Urothelium cell line (cell line): ENCODE data around the gene PPP2R5C.

Experiments used
- DNase-seq: peaks from one replicate; pipeline ENCODE4 v3.0.0; 2011; ENCODE audit warnings: low spot score, mixed read lengths
- FAIRE-seq: peaks from 2 replicates; lab custom pipeline; 2011; peaks lifted over from hg19 to GRCh38; lab: Jason Lieb, UNC

The PPP2R5C gene

GRCh38 chr14:101810897-101811621 lies 49.5 kb downstream of the PPP2R5C start:
- FAIRE-seq: no peak
- no peak for DNase-seq

DNA sequence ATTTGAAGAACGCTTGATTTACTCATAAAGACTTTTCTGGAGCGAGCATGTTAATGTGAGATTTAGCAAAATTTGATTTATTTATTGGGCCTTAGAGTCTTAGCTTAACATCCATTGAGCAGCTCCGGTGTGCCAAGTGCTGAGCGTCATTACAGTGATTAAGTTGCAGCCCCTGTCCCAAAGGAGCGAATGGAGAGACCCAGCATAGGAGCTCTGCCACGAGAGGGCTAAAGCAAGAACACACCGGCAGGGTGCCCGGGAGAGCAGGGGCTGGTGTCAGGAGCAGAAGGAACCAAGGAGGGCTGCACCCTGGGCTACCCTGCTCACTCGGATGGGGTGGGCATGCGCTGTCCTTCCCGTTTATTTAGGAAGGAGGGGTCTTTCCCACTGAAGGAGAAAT lies 50.6 kb downstream of the PPP2R5C start:
- FAIRE-seq: no peak
- no peak for DNase-seq

DNA sequence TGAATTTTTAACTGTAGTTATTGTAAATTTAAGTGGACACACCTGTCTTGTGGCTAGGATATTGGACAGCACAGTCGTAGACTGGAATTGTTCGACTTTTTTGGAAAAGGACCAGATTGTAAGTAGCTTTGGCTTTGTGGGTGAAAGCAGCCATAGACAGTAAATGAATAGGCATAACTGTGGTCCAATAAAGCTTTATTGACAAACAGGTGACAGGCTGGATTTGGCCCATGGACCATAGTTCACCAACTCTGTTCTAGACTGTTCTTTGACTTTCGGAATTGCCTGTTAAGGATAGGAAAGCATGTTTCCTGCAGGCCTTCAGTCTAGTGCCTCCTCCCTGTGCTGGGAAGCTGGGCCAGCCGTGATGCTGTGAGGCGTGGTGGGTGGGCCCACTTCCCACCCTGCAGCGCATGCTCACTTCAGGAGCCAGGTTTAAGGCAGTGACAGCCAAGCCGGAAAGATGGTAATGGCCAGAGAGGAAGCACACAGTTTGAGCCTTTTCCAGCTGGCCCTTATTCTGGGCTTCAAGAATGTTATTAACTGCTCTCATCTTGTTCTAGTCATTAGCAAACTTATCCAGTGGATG lies 51.8 kb downstream of the PPP2R5C start:
- FAIRE-seq (no peak), DNase-seq (no peak)

- FAIRE-seq (no peak), DNase-seq (no peak)
Observed at GRCh38 chr14:101813833-101814232, 52.3 kb downstream of the PPP2R5C start.

- FAIRE-seq (no peak), DNase-seq (no peak)
Observed at GRCh38 chr14:101814934-101815333, 53.4 kb downstream of the PPP2R5C start.

DNA sequence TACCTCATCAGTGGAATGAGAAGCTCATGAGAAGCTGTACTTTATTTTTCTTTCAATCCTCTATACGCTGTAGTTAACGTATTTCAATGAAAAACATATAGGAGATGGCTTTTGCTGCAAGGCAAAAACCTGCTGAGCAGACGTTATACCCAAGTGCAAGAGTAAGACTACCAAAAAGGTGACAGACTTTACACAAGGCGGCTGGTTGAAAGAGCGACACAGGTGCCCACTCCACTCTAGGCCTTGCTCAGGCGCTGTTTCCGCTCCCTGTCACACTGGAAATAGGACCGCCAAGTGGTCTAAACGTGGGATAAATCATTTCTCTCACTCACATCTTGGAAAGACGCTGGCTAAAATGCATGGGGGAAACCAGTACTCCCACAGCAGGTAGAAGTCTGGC lies 54.5 kb downstream of the PPP2R5C start:
- no peak for DNase-seq
- FAIRE-seq: no peak

DNA sequence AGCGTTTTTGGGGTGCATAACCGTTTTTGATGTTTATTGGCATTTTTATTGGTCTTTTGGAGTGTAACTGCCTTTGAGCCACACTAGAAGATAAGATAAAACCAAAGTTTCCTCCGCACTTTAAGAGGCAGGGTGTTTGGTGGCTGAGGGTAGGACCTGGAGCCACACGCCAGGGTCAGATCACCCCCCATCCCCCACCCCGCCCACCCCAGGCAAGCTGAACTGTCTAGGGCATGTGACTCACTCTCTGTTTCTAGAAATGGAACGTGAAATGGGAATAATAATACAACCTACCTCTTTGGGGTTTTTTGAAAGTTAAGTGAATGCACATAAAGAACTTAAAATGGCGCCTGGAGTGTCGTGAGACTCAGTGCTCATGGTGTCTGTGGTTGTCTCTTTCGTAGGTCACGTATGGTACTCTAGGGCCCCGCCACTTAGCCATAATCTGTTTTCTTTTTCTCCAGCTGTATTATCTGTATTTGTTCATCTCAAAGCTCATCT lies 56.0 kb downstream of the PPP2R5C start:
- FAIRE-seq: no peak
- DNase-seq: no peak

DNA sequence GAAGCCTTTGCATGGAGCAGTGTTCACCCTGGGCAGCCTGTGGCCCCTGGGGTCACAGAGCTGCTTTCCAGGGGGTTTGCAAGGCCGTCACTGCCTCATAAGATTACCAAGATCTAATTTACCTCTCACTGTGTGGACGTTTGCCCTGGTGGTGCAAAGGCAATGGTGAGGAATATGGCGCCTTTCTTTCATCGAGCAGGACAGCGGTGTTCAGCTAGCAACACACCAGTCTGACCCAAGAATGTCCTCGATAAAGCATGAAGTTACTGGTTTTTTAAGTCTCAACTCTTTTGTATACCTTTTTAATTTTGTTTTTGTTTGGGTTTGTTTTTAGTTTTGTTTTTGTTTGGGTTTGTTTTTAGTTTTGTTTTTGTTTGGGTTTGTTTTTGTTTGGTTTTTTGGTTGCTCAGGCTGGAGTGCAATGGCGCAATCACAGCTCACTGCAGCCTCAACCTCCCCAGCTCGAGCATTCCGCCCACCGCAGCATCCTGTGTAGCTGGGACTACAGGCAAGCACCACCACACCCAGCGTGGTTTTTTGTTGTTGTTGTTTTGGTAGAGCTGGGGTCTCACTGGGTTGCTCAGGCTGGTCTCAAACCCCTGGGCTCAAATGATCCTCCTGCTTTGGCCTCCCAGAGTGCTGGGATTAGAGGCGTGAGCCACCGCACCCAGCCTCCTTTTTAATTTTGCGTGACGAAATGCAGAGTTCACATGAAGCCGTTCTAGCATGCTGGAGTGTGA lies 57.9 kb downstream of the PPP2R5C start:
- FAIRE-seq (no peak), DNase-seq (no peak)

GRCh38 chr14:101820283-101820798 lies 58.8 kb downstream of the PPP2R5C start:
- DNase-seq: no peak
- FAIRE-seq: no peak

GRCh38 chr14:101821528-101821927 lies 60.0 kb downstream of the PPP2R5C start:
- FAIRE-seq: no peak
- DNase-seq: no peak

DNA sequence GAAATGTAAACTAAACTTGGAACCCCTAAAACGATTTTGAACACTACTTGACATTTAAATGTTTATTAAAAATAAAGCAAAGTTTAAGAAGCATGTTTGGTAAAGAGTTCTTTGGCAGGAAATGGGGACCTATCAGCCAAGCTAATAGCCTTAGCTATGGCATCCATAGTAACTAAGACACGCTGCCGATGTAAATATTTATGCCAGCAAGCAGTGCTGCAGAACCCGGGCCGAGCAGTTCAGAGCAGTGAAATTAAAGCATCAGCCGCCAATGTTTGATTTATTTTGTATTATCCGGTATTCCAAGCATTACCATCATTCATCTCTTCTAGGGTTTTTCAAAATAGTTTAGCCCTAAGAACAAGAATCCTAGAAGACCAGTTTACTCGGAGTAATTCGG lies 61.6 kb downstream of the PPP2R5C start:
- no peak for DNase-seq
- FAIRE-seq: no peak

DNA sequence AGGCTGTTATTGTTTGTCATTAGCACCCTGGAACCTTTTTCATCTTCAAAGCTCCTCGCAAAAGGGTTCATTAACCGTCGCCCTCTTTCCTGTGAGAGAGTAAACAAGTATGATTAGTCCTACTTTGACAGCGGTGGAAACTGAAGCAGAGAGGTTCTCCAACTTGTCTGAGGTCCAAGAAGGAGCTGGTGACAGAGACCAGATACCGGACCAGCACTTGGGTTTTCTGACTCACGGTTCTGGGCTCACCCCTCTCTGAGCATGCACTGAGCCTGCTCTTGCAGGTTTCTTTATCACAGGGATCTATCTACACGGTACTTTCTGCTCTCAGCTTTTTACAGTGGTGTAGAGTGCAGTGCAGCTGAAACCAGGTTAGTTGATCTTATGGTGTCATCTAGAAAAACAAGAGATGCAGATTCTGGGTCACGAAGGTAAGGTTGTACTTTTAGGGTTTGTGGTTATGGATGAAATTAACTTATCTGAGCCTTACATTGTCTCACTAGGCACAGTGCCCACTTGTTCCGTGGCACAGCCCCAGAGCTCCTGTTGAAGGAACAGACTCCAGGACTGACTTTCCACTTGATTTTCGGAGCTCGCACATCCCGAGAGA lies 62.1 kb downstream of the PPP2R5C start:
- no peak for DNase-seq
- FAIRE-seq: no peak

GRCh38 chr14:101824339-101824727 lies 62.8 kb downstream of the PPP2R5C start:
- no peak for FAIRE-seq

GRCh38 chr14:101825797-101826196 lies 64.3 kb downstream of the PPP2R5C start:
- no peak for FAIRE-seq
- DNase-seq: no peak

More at GRCh38 chr14:101824339-101824727, 62.8 kb downstream of the PPP2R5C start:
- DNase-seq: no peak

- no peak for DNase-seq
- no peak for FAIRE-seq
Observed at GRCh38 chr14:101826351-101826750, 64.8 kb downstream of the PPP2R5C start.

DNA sequence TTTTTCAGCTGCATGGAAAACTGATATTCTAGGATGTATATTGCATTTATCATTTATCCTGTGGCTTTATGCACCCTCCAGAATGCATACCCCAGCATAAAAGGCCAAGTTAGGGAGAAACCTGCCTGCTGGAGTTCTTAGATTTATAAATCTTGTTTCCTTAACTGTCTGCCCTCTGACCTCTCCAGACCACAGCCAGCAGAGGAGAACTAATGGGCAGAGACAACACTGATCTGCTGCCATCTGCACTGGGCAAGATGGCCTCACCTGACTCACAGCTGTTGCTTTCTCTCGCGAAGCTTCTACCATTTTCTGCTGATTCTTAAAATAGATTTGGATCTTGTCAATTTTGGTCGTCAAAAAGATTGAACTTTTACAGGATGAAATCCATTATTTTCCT lies 65.8 kb downstream of the PPP2R5C start:
- FAIRE-seq (no peak), DNase-seq (no peak)

DNA sequence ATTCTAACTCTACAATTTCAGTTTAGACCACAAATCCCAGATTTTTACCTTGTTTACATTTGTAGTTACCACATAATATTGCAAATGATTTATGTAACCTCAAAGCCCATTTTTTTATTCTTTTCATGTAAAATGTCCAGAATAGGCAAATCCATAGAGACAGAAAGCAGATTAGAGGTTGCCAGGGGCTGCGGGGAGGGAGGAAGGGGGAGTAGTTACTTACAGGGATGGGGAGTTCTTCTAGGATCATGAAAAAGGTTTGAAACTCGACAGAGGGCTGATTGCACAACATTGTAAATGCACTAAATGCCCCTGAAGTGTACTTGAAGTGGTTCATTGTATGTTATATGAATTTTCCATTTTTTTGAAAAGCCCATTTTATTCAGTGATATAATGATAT lies 66.5 kb downstream of the PPP2R5C start:
- no peak for DNase-seq
- no peak for FAIRE-seq

DNA sequence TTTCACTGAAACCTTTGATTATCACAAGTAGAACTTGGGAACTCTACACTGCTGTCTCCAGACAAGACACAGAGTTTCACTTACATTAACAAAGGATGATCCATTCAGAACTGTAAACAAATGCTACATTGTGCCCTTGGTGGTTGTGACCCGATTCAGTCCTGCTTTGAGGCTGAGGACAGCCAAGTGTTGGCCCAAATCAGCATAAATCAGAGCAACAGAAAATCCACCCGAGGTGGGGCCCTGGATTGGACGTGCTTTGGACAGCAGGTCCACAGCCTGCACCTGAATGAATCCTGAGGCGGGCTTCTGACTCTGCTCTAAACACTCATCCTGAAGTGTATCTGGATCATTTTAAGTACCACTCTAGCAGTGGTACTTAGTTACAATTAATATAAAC lies 68.8 kb downstream of the PPP2R5C start:
- FAIRE-seq (no peak), DNase-seq (no peak)

DNA sequence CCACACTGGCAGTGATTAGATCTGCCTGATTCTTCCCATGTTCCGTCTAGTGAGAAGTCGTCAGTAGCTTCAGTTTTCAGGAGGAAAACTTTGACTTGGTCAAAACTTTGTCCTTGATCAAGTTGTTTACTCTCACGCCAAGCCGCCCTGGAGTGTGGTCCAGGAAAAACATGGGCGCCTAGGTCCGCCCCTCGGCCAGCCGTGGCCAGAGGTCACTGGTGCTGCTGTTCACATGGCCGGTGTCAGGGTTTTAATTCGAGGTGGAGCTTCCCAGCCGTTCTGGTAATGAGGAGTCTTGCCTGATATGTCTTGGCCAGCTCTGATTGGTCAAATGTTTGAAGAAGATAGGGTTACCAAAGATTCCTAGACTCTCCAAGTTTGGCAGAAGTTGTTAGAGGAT lies 71.5 kb downstream of the PPP2R5C start:
- no peak for FAIRE-seq
- no peak for DNase-seq

DNA sequence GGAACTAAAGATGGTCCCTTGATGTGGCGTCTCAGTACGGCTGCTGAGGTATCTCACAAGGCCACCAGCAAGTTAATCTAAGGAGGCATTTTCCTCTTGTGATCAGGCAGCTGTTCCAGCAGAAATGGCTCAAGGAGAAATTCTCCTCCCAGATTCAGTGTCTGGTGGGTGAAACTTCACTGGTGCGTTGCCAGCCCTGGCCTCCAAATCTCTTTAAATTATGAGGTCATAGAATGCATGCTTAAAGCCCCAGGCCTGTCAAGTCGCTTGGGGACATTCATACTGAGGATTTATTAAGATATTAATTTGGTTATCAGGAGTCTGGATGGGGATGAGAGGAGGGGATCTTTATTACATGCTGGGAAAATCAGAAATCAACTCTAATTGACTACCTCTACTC lies 72.9 kb downstream of the PPP2R5C start:
- DNase-seq: no peak
- no peak for FAIRE-seq

DNA sequence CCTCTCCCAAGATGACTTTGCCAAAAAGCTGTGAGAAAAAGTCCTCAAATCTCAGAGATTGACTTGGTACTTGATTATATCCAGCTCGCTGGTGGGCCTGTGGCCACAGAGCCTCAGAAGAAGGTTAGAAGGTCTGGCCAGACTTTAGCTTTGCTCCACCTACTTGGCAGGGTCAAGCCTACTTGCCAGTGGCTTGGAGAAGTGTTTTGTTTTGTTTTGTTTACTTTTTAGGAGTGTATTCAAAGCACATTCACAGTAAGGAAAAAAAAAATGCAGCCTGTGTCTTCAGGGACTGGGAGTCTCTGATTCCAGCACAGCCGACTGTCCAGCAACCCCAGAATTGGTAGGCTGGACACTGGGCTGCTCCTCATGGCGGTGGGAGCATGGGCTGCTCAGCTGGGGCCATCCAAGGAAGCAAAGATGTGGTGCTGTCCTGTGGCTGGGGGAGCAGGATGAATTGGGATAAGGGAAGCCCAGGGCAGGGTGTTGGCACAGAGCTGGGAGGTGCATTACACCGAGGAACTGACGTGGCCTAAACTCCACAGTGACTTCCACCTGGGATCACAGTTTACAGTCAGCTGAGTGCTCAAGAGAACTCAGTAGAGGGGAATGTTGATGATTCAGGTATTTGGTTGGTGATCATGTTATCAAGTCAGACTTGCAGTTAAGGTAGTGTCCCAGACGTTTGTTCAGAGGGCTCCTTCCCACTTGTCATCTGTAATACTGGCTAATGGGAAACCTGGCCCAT lies 73.5 kb downstream of the PPP2R5C start:
- DNase-seq: no peak
- no peak for FAIRE-seq
